Kidney (tissue), 14 donors: ENCODE data around the gene ANO1. TPM values are rescaled to one million over a fixed set of nuclear protein-coding genes. Genes with fewer than 3 reads are reported as not detected.

Experiments used
- DNase-seq, 5 donors: peaks; one replicate each; pipeline ENCODE4 v3.0.0-alpha.2; 2013 to 2020
- FAIRE-seq: peaks from 2 replicates; lab custom pipeline; 2012; peaks lifted over from hg19 to GRCh38; lab: Jason Lieb, UNC
- H3K27ac ChIP-seq, 2 donors: one replicate each; pipeline ENCODE4 v1.7.0; 2013; ENCODE audit warnings: low read depth in 2 of 2, low read length in 2 of 2, inconsistent platforms in 1 of 2
- H3K27me3 ChIP-seq: one replicate; pipeline ENCODE4 v1.7.1; 2013; ENCODE audit warnings: low read length, inconsistent platforms; ENCODE audit not compliant: control insufficient read depth, insufficient read depth
- H3K36me3 ChIP-seq, 3 donors: one replicate each; pipeline versions ENCODE4 v1.7.0 to v1.7.1; 2013; ENCODE audit warnings: low read length in 3 of 3, control low read depth in 1 of 3, inconsistent platforms in 1 of 3; ENCODE audit not compliant: insufficient read depth in 3 of 3, control insufficient read depth in 2 of 3
- H3K4me1 ChIP-seq, 3 donors: one replicate each; pipeline versions ENCODE4 v1.7.0 to v1.7.1; 2013; ENCODE audit warnings: low read length in 3 of 3, inconsistent platforms in 1 of 3, low read depth in 1 of 3; ENCODE audit not compliant: control insufficient read depth in 2 of 3, insufficient read depth in 2 of 3
- H3K4me3 ChIP-seq, 3 donors: one replicate each; pipeline versions ENCODE4 v1.7.0 to v1.8.1; 2013; ENCODE audit warnings: low read length in 3 of 3, control low read depth in 1 of 3, inconsistent platforms in 1 of 3
- H3K9ac ChIP-seq, 3 donors: one replicate each; pipeline versions ENCODE4 v1.7.0 to v1.7.1; 2013; ENCODE audit warnings: low read length in 3 of 3, control low read depth in 1 of 3, inconsistent platforms in 1 of 3
- H3K9me3 ChIP-seq, 3 donors: one replicate each; pipeline versions ENCODE4 v1.7.0 to v1.7.1; 2013; ENCODE audit warnings: low read length in 3 of 3, control low read depth in 1 of 3, inconsistent platforms in 1 of 3; ENCODE audit not compliant: control insufficient read depth in 2 of 3, insufficient read depth in 1 of 3
- CTCF ChIP-seq: IDR thresholded peaks from 3 replicates; pipeline ENCODE4 v1.5.1; 2012; ENCODE audit warnings: mild to moderate bottlenecking, moderate library complexity, borderline replicate concordance; ENCODE audit not compliant: insufficient read depth; ENCODE audit errors: extremely low read depth
- intact Hi-C: fragments of 100-400 bp; cut with DNase I; formaldehyde crosslinking; loops from one replicate; pipeline ENCODE4 v1.11.1; 2022
- polyA plus RNA-seq: library from polyadenylated mRNA; stranded (reverse); fragments of 350-450 nt; fragmentation: Illumina TruSeq; extraction: RNeasy Lipid Tissue Mini Kit (QIAGEN cat#74804); gene quantifications from one replicate; pipeline ENCODE4 v1.2.3, GENCODE V29; 2014; ENCODE audit warnings: low read depth, low replicate concordance; ENCODE audit not compliant: insufficient read depth
- total RNA-seq: library from RNA; stranded (reverse); fragmentation: NEBNext Ultra II Directional; extraction: Animal tissue kit (Norgen Biotek cat#: 25700); gene quantifications from one replicate; pipeline ENCODE4 v1.2.1, GENCODE V29; 2021
- donor health status: control.
- donor health status: control.
- donor health status: control.
- donor health status: control.
- donor health status: control.
- donor health status: DM: yes; HTN: yes; CAD: no.
- donor health status: Normal renal cell carcinoma (clear cell type).

ANO1 gene
- total and polyA plus RNA-seq, 2 donors from 2014 or later: 2.0 to 15.1 TPM

GRCh38 chr11:70202920-70203750 lies 125.0 kb downstream of the ANO1 start, which contains the start of gene FADD:
TSS of gene FADD (plus strand) at chr11:70203296. CDS start at chr11:70203460, 164 bp downstream.
- intact Hi-C loops: no loop called here
- Histone ChIP-seq H3K4me1 (peaks cover 3 to 31% (median 29%) of the 10 kb centered on the region in 3 donors), H3K9ac (peak within 1 kb of the TSS; percentile 85 to 99 (median 98)), H3K4me3 (peak within 1 kb of the TSS; percentile 84 to 99 (median 97)), H3K9me3 (no peaks in the 10 kb centered on the region), H3K27ac (peak within 1 kb of the TSS; percentile 91 to 94), H3K27me3 (no peaks in the 10 kb centered on the region), H3K36me3 (peaks cover 0 to 18% (median 9%) of the 10 kb centered on the region in 3 donors)
- DNase-seq (peak; percentile 93 to 98 (median 95)), FAIRE-seq (no peak)
- no peak for TF ChIP-seq CTCF

GRCh38 chr11:70203751-70204465 lies 125.8 kb downstream of the ANO1 start:
- H3K4me3 ChIP-seq: peak overlapping the region; percentile 84 to 99 (median 97)
- TF ChIP-seq CTCF: no peak
- intact Hi-C loops: no loop called here
- no peaks in the 10 kb centered on the region for H3K27me3 ChIP-seq
- H3K4me1 ChIP-seq: peaks cover 3 to 31% (median 29%) of the 10 kb centered on the region in 3 donors
- H3K27ac ChIP-seq: peak overlapping the region; percentile 91 to 94
- H3K36me3 ChIP-seq: peaks cover 0 to 18% (median 9%) of the 10 kb centered on the region in 3 donors
- DNase-seq (peak in 4 of 5 donors; percentile 46 to 82 (median 70)), FAIRE-seq (no peak)
- H3K9ac ChIP-seq: peak overlapping the region; percentile 85 to 99 (median 98)
- no peaks in the 10 kb centered on the region for H3K9me3 ChIP-seq

GRCh38 chr11:70204466-70204799 lies 126.3 kb downstream of the ANO1 start:
- FAIRE-seq (no peak), DNase-seq (no peak)
- no peaks in the 10 kb centered on the region for H3K27me3 ChIP-seq
- peak overlapping the region; percentile 84 to 99 (median 97) for H3K4me3 ChIP-seq
- intact Hi-C loops: no loop called here
- peak overlapping the region; percentile 85 to 99 (median 98) for H3K9ac ChIP-seq
- H3K27ac ChIP-seq: peak overlapping the region; percentile 91 to 94
- H3K4me1 ChIP-seq: peaks cover 3 to 31% (median 29%) of the 10 kb centered on the region in 3 donors
- no peak for TF ChIP-seq CTCF
- no peaks in the 10 kb centered on the region for H3K9me3 ChIP-seq
- H3K36me3 ChIP-seq: peaks cover 0 to 18% (median 9%) of the 10 kb centered on the region in 3 donors
